Mammary epithelial cell (primary cell): ENCODE results near the gene ASPSCR1.

Experiments
- EZH2 ChIP-seq: IDR thresholded peaks from 2 replicates; pipeline ENCODE4 v1.6.1; 2012; ENCODE audit warnings: low read length, inconsistent platforms, borderline replicate concordance
- TF ChIP-seq, protein P1 (sequence below), 2 donors: IDR thresholded peaks in 1 of 2; conservative IDR thresholded peaks in 1 of 2; 2 replicates each; pipeline ENCODE4 v1.5.1; 2011 to 2012; ENCODE audit warnings: inconsistent platforms in 2 of 2, low read length in 2 of 2, mild to moderate bottlenecking in 2 of 2, control low read depth in 1 of 2, low read depth in 1 of 2; ENCODE audit not compliant: insufficient read depth in 1 of 2; ENCODE audit errors: extremely low read depth in 1 of 2

GRCh38 chr17:82049106-82049505 is 71.7 kb downstream of the ASPSCR1 start:
- TF ChIP-seq, protein P1, sequence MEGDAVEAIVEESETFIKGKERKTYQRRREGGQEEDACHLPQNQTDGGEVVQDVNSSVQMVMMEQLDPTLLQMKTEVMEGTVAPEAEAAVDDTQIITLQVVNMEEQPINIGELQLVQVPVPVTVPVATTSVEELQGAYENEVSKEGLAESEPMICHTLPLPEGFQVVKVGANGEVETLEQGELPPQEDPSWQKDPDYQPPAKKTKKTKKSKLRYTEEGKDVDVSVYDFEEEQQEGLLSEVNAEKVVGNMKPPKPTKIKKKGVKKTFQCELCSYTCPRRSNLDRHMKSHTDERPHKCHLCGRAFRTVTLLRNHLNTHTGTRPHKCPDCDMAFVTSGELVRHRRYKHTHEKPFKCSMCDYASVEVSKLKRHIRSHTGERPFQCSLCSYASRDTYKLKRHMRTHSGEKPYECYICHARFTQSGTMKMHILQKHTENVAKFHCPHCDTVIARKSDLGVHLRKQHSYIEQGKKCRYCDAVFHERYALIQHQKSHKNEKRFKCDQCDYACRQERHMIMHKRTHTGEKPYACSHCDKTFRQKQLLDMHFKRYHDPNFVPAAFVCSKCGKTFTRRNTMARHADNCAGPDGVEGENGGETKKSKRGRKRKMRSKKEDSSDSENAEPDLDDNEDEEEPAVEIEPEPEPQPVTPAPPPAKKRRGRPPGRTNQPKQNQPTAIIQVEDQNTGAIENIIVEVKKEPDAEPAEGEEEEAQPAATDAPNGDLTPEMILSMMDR (conservative IDR thresholded peaks at IDR 0.05 in 1 of 2, IDR thresholded peaks at IDR 0.05 in 1 of 2; ENCODE audit: extremely low read depth in 1 of 2, insufficient read depth in 1 of 2, low read depth in 1 of 2, low read length in 2 of 2) = no peak
- no peak for TF ChIP-seq EZH2
